IMR-90 (cell line): ENCODE results near the gene DCLK1. TPM values are rescaled to one million over a fixed set of nuclear protein-coding genes. Genes with fewer than 3 reads are reported as not detected.
A peak's percentile ranks its signal among the peaks of the same experiment; 100 is the strongest.

Experiments used
- ATAC-seq: fragments of 200-7000 bp; cut with Tn5 transposase; 2 replicates; pipeline ENCODE4 v1.9.1; 2020; ENCODE audit warnings: low read depth, mild to moderate bottlenecking, moderate library complexity
- BruUV-seq: library from RNA; stranded (reverse); fragments of 400-500 nt; replicated peaks from 2 replicates; lab custom pipeline; 2021; lab: Mats Ljungman, UMichigan
- CTCF ChIA-PET: fragments of 300-600 bp; formaldehyde crosslinking; extraction: SDS; loops from one replicate; lab custom pipeline; 2021; ENCODE audit warnings: antibody characterized with exemption; lab: Yijun Ruan, JAX
- POLR2A ChIA-PET: fragments of 300-600 bp; sonication (Branson Sonifier 250); formaldehyde crosslinking; loops from one replicate; lab custom pipeline; 2022; ENCODE audit warnings: antibody characterized with exemption; ENCODE audit not compliant: unreplicated experiment; lab: Charles Lee
- DNase-seq: peaks from one replicate; pipeline ENCODE4 v3.0.0; 2013
- H2AFZ ChIP-seq: replicated peaks from 2 replicates; pipeline ENCODE3; 2013; ENCODE audit warnings: low read length, mild to moderate bottlenecking; ENCODE audit not compliant: poor library complexity
- H2AK5ac ChIP-seq: 2 replicates; pipeline ENCODE4 v1.6.1; 2013; ENCODE audit warnings: low read depth, low read length, inconsistent platforms
- H2AK9ac ChIP-seq: replicated peaks from 2 replicates; pipeline ENCODE3; 2013; ENCODE audit warnings: mild to moderate bottlenecking, low read depth, low read length, moderate library complexity; ENCODE audit not compliant: poor library complexity
- H2BK120ac ChIP-seq: 2 replicates; pipeline ENCODE4 v1.6.1; 2013; ENCODE audit warnings: low read depth, low read length, inconsistent platforms
- H2BK15ac ChIP-seq: 3 replicates; pipeline ENCODE4 v1.6.1; 2013; ENCODE audit warnings: low read depth, low read length, inconsistent platforms
- H2BK20ac ChIP-seq: 2 replicates; pipeline ENCODE4 v1.6.1; 2013; ENCODE audit warnings: low read depth, mild to moderate bottlenecking, inconsistent platforms, low read length, moderate library complexity
- H2BK5ac ChIP-seq: 2 replicates; pipeline ENCODE4 v1.6.1; 2013; ENCODE audit warnings: mild to moderate bottlenecking, low read depth, low read length, inconsistent platforms; ENCODE audit not compliant: poor library complexity, severe bottlenecking
- H3K14ac ChIP-seq: replicated peaks from 2 replicates; pipeline ENCODE4 v1.6.1; 2013; ENCODE audit warnings: low read depth, low read length, inconsistent platforms
- H3K18ac ChIP-seq: 2 replicates; pipeline ENCODE4 v1.6.1; 2013; ENCODE audit warnings: low read depth, low read length, control low read depth
- H3K23ac ChIP-seq: 2 replicates; pipeline ENCODE4 v1.6.1; 2013; ENCODE audit warnings: low read depth, low read length, inconsistent platforms
- H3K27ac ChIP-seq: 2 replicates; pipeline ENCODE4 v1.5.1; 2013; ENCODE audit warnings: mild to moderate bottlenecking, control low read depth, low read length; ENCODE audit not compliant: insufficient read depth
- H3K27me3 ChIP-seq: 2 replicates; pipeline ENCODE4 v1.6.1; 2013; ENCODE audit warnings: low read length; ENCODE audit not compliant: control insufficient read depth, insufficient read depth
- H3K36me3 ChIP-seq: 2 replicates; pipeline ENCODE4 v1.6.1; 2013; ENCODE audit warnings: low read length, mixed read lengths; ENCODE audit not compliant: control insufficient read depth, insufficient read depth
- H3K4ac ChIP-seq: 2 replicates; pipeline ENCODE4 v1.6.1; 2013; ENCODE audit warnings: low read depth, low read length, inconsistent platforms
- H3K4me1 ChIP-seq: 2 replicates; pipeline ENCODE4 v1.6.1; 2013; ENCODE audit warnings: low read length, mixed read lengths; ENCODE audit not compliant: control insufficient read depth, insufficient read depth
- H3K4me2 ChIP-seq: 2 replicates; pipeline ENCODE4 v1.6.1; 2013; ENCODE audit warnings: low read depth, mild to moderate bottlenecking, control low read depth, low read length, moderate library complexity
- H3K4me3 ChIP-seq: 2 replicates; pipeline ENCODE4 v1.5.1; 2013; ENCODE audit warnings: low read depth, mild to moderate bottlenecking, control low read depth, low read length, moderate library complexity; ENCODE audit not compliant: insufficient read depth
- H3K56ac ChIP-seq: 2 replicates; pipeline ENCODE4 v1.6.1; 2013; ENCODE audit warnings: low read length, inconsistent platforms; ENCODE audit not compliant: insufficient read depth; ENCODE audit errors: extremely low read depth
- H3K79me1 ChIP-seq, 2 experiments: 2 replicates each; pipeline ENCODE4 v1.6.1; 2013; ENCODE audit warnings: low read length in 2 of 2, inconsistent platforms in 1 of 2, low read depth in 1 of 2
- H3K9ac ChIP-seq: 2 replicates; pipeline ENCODE4 v1.6.1; 2013; ENCODE audit warnings: low read depth, low read length, control low read depth
- H3K9me1 ChIP-seq: 2 replicates; pipeline ENCODE4 v1.6.1; 2013; ENCODE audit warnings: low read length, inconsistent platforms; ENCODE audit not compliant: insufficient read depth
- H3K9me3 ChIP-seq: 2 replicates; pipeline ENCODE4 v1.6.1; 2013; ENCODE audit warnings: low read length; ENCODE audit not compliant: control insufficient read depth, insufficient read depth
- H4K20me1 ChIP-seq: 2 replicates; pipeline ENCODE4 v1.6.1; 2013; ENCODE audit warnings: low read length, inconsistent platforms; ENCODE audit not compliant: insufficient read depth
- H4K5ac ChIP-seq: 2 replicates; pipeline ENCODE4 v1.6.1; 2013; ENCODE audit warnings: mild to moderate bottlenecking, low read depth, low read length, control low read depth
- H4K8ac ChIP-seq, 2 experiments: 2 replicates each; pipeline ENCODE4 v1.6.1; 2013; ENCODE audit warnings: low read depth in 2 of 2, low read length in 2 of 2, control low read depth in 1 of 2, inconsistent platforms in 1 of 2
- H4K91ac ChIP-seq: 2 replicates; pipeline ENCODE4 v1.6.1; 2013; ENCODE audit warnings: low read depth, low read length, inconsistent platforms; ENCODE audit not compliant: insufficient read depth
- CEBPB ChIP-seq: IDR thresholded peaks from 2 replicates; pipeline ENCODE4 v1.6.1; 2012; ENCODE audit warnings: low read depth, low read length, improper control_type of control experiment
- SMC3 ChIP-seq: fragments of 150-350 bp; IDR thresholded peaks from 2 replicates; pipeline ENCODE4 v1.6.1; 2016; ENCODE audit warnings: low read depth, mild to moderate bottlenecking, antibody characterized with exemption, low read length, moderate library complexity
- USF2 ChIP-seq: fragments of 150-350 bp; IDR thresholded peaks from 2 replicates; pipeline ENCODE4 v1.6.1; 2017; ENCODE audit warnings: mild to moderate bottlenecking, antibody characterized with exemption, low read length, low read depth
- WGBS, 2 experiments: methylation state at CpG; one replicate each; pipeline versions ENCODE4 v1.1.5 to v1.1.7; 2013; ENCODE audit warnings: missing lambda C conversion rate in 2 of 2; ENCODE audit not compliant: insufficient read length in 1 of 2; ENCODE audit errors: extremely low coverage in 2 of 2; 5-methylcytosine and 5-hydroxymethylcytosine counted together
- dilution Hi-C: fragments of 300-500 bp; cut with HindIII; formaldehyde crosslinking; loops from one replicate; pipeline ENCODE4 v1.14.3; 2018; ENCODE audit warnings: low sequenced_read_pairs; ENCODE audit not compliant: unreplicated experiment
- in situ Hi-C: fragments of 300-500 bp; cut with MboI; formaldehyde crosslinking; loops from 3 replicates; pipeline ENCODE4 v1.14.3; 2019; ENCODE audit warnings: low sequenced_read_pairs, inconsistent platforms, mixed read lengths
- intact Hi-C: fragments of 100-400 bp; cut with micrococcal nuclease; formaldehyde crosslinking; loops from 2 replicates; pipeline ENCODE4 v1.10.0; 2022
- polyA plus RNA-seq, 3 experiments: library from polyadenylated mRNA; depleted of rRNA; stranded (reverse); fragments of >200 nt; gene quantifications; 2 replicates each; pipeline ENCODE4 v1.2.3, GENCODE V29; 2012; ENCODE audit warnings: low replicate concordance in 1 of 3
- total RNA-seq: library from RNA; depleted of rRNA; stranded (reverse); fragments of >200 nt; gene quantifications from 2 replicates; pipeline ENCODE4 v1.2.3, GENCODE V29; 2012
- TF ChIP-seq, protein P1 (sequence below): fragments of 150-350 bp; IDR thresholded peaks from 2 replicates; pipeline ENCODE4 v1.6.1; 2016; ENCODE audit warnings: low read depth, mild to moderate bottlenecking, low read length, moderate library complexity, borderline replicate concordance

DCLK1 gene
- total and polyA plus RNA-seq, 2 of the 4 experiments (the other 2 are of a cell fraction): under 0.01 to 0.02 TPM

DNA sequence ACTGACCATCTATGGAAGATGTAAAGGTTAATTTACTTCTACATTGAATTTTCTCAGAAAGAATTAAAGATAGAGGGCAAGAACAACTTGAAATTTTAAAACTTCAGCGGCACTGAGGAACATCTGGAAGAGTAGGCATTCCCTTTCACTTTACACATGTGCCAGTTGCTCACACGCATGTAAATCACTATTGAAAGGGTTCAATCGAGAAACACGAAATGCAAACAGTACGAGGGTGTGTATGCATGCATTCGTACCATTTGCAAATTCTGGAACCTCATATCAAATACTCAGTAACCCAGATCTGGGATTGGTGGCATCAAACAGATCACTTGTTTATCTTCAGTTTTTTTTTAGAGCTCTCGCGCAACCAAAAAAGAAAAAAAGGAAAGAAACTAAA lies 339.2 kb downstream of the DCLK1 start:
- H3K4me2 ChIP-seq: peak overlapping the region; percentile 67; the same call in 1 of the 2 replicates
- no peak overlapping the region for H3K4ac ChIP-seq
- ATAC-seq (no peak), DNase-seq (no peak)
- WGBS, 2 experiments: 95% methylated on average over 4 of the region's 8 CpGs; no CpG with 5 or more reads in 1 of the 2 experiments
- H2BK120ac ChIP-seq: no peak overlapping the region; the same call in 1 of the 2 replicates
- H4K20me1 ChIP-seq: no peaks in the 10 kb centered on the region
- H3K14ac ChIP-seq: 0 out of 2 replicates have a peak overlapping the region, but pooled peaks have one; percentile 4
- dilution Hi-C loops (no loop called here), intact Hi-C loops (no loop called here), in situ Hi-C loops (no loop called here)
- no peak overlapping the region; the same call in 1 of the 2 replicates for H4K5ac ChIP-seq
- peaks cover 2% of the 10 kb centered on the region for H3K4me1 ChIP-seq
- H3K36me3 ChIP-seq: no peaks in the 10 kb centered on the region
- H2AK9ac ChIP-seq: no peak overlapping the region
- no peak overlapping the region for H3K56ac ChIP-seq
- no peaks in the 10 kb centered on the region for H3K79me1 ChIP-seq
- H2BK20ac ChIP-seq: no peak overlapping the region
- no peak overlapping the region for H4K91ac ChIP-seq
- no peak overlapping the region for H4K8ac ChIP-seq
- CTCF ChIA-PET: no interaction called here
- no peak overlapping the region for H2BK5ac ChIP-seq
- peaks cover 4% of the 10 kb centered on the region; the same call in 1 of the 2 replicates for H3K9me1 ChIP-seq
- H2BK15ac ChIP-seq: no peak overlapping the region
- no TSS peak for BruUV-seq
- no peak for TF ChIP-seq SMC3
- TF ChIP-seq, protein P1, sequence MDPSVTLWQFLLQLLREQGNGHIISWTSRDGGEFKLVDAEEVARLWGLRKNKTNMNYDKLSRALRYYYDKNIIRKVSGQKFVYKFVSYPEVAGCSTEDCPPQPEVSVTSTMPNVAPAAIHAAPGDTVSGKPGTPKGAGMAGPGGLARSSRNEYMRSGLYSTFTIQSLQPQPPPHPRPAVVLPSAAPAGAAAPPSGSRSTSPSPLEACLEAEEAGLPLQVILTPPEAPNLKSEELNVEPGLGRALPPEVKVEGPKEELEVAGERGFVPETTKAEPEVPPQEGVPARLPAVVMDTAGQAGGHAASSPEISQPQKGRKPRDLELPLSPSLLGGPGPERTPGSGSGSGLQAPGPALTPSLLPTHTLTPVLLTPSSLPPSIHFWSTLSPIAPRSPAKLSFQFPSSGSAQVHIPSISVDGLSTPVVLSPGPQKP: no peak
- TF ChIP-seq USF2: no peak
- no peak for TF ChIP-seq CEBPB
- no peak overlapping the region for H3K18ac ChIP-seq
- H2AK5ac ChIP-seq: no peak overlapping the region
- no peak overlapping the region for H3K9ac ChIP-seq
- no peaks in the 10 kb centered on the region for H3K27me3 ChIP-seq
- H3K23ac ChIP-seq: no peak overlapping the region
- H3K9me3 ChIP-seq: no peaks in the 10 kb centered on the region
- H2AFZ ChIP-seq: no peak overlapping the region
- no peak overlapping the region for H3K27ac ChIP-seq
- POLR2A ChIA-PET: interaction anchor here (0.7 kb wide), 1 partner anchor 41 kb away, joined by 3 read pairs; no protein-coding TSS in a partner anchor
- no peak overlapping the region for H3K4me3 ChIP-seq
